Epidermal melanocyte (primary cell): ENCODE results near the gene PLA2R1.

Experiments used
- DNase-seq: peaks from one replicate; pipeline ENCODE4 v3.0.0; 2011; ENCODE audit warnings: low spot score; ENCODE audit not compliant: insufficient read length

Gene PLA2R1

GRCh38 chr2:160033732-160034392 lies 28.6 kb downstream of the PLA2R1 start:
- no peak for DNase-seq

GRCh38 chr2:160029270-160029628 lies 33.2 kb downstream of the PLA2R1 start:
- DNase-seq = no peak

DNA sequence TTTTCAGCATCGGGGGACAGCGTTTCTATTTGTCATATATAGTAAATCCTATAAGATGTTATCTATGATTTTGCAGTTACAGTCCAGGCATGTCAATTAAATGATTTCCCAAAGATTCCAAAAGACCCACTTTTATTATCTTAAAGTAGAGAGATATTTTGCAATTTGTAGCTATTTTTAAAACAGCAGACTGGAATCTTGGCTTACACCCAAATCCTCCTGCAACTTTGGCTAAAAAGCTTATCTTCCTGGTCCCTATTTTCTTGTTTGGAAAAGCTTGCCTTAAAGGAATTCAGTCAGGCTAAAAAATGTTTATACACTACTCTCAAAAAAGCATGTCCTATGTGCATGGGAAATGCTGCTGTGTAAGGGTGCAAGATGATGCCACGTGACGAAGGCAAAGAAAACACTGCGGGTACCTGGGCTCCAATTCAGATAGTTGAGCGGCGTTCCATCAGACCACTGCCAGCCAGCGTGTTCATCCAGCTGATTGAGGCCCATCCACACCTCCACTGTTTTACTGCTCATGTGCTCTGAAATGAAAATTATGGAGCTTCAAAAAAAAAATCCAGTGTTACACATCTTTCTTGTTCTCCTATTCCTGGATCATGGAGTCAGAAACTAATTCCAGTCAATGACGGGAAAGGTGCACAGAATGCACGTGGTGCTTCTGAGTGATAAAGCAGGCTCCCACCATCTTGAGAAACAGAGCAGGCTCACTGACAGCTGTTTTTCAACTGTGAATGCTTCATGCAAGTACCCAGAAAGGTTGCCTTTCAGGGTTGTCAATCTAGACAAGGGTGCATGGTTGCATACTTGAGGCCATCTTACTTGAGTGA lies 33.8 kb downstream of the PLA2R1 start:
- DNase-seq = no peak

GRCh38 chr2:160022162-160022561 lies 40.3 kb downstream of the PLA2R1 start:
- DNase-seq = no peak

GRCh38 chr2:160019374-160020090 lies 42.9 kb downstream of the PLA2R1 start:
- no peak for DNase-seq

DNA sequence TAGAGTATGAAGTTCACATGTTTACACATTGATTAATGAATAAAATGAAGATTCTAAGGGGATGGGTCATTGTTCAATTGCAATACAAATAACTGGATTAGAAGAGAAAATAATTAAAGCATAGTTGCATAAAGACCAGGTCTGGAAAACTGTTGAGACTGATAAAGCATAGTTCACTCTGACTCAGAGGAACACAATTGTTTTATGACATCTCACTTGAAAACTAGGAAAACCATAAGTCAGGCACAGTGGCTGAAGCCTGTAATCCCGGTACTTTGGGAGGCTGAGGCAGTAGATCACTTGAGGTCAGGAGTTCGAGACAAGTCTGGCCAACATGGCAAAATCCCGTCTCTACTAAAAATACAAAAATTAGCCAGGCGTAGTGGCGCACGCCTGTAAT lies 46.7 kb downstream of the PLA2R1 start:
- no peak for DNase-seq

- DNase-seq = no peak
These were observed 48.2 kb downstream of the PLA2R1 start for GRCh38 chr2:160014227-160014626.

DNA sequence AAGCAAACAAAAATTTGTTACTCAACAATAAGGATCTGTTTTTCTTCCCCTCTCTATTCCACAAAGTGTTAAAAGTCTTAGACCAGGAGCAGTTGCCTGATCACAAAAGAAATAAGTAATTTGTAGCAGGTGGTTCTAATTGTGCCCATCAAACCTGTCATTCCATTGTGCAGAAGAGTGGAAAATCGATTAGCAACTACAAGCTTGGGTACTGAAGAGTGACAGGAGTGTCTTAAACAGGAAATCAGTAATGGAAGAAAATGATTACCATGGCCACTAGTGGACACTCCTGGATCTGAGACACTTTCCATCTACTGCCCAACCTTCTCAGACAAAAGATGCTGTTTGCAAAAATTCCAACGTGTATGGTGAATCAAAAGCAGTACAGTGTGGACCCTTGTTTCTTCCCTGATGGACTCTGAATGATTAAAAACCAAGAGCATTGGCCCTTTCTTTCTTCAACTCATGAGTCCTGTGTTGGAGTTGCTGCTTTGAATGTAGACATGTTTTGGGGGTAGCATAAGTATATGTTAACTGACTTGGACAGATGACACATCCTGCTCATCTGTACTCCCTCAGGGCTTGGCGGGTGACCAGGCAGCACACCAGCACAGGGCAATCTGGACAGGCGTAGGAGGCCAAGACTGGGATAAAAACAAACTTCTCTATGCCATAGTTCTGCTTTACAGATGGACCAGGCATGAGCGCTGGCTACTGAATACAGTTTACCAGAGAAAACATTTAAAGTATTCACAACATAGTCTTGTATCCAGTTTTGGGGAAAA lies 51.9 kb downstream of the PLA2R1 start:
- no peak for DNase-seq

DNA sequence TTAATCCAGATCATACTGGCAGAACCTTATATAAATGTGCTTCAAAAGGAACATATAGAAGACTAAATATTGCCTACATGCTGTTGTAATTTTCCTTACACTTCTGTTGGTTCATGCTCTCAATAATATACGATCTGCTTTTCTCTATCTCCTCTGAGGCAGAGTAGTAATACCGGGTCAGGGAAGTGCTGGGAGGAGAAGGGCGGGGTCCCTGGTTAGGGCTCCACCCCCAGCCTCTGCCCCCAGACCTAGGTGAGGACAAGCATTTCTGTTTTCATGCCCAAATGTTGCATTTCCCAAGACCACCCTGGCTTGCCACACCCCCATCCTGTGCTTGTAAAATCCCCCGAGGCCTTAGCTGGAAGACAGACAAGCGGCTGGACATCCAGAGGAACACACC lies 55.3 kb downstream of the PLA2R1 start:
- DNase-seq = no peak

- no peak for DNase-seq
These were observed 55.9 kb downstream of the PLA2R1 start for GRCh38 chr2:160006475-160006874.

DNA sequence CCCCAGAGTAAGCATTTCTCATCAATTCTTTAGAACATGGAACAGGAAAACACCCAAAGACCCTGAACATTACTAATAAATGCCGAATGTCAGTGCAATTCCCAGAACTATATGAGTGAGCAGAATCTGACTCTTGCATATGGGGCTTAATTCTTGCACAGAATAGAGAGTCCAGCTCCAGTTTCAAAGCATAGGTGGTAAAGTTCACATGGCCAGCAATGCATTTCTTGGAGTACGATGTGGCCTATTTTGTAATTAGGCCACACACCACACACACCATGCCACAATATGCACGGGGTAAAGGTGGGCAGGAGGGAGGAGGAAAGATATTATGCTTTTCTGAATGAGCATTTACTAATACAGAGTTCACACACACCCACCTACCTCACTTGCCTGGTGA lies 56.5 kb downstream of the PLA2R1 start:
- DNase-seq = no peak

- DNase-seq = no peak
These were observed 56.9 kb downstream of the PLA2R1 start for GRCh38 chr2:160005476-160005875.

- DNase-seq = no peak
These were observed 63.5 kb downstream of the PLA2R1 start for GRCh38 chr2:159998961-159999360.

DNA sequence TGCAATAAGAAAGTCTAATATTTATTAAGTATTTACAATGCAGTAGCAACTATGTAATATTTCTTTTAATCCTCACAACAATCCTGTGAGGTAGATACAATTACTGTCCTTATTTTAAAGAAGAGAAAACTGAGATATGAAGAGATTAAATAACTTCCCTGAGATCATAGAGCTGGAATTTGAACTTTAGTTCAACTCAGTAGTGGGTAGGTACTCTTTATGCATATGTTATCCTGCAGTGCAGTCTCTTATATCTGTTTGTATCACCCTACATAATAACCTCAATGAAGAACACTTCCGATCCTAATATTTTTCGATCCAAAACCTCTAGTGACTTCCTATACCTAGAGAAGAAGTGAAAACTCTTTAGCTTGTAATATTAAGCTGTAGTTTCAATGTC lies 64.2 kb downstream of the PLA2R1 start:
- DNase-seq = no peak

GRCh38 chr2:159996792-159997546 lies 65.4 kb downstream of the PLA2R1 start:
- DNase-seq = no peak

GRCh38 chr2:159995038-159995437 lies 67.4 kb downstream of the PLA2R1 start:
- no peak for DNase-seq

DNA sequence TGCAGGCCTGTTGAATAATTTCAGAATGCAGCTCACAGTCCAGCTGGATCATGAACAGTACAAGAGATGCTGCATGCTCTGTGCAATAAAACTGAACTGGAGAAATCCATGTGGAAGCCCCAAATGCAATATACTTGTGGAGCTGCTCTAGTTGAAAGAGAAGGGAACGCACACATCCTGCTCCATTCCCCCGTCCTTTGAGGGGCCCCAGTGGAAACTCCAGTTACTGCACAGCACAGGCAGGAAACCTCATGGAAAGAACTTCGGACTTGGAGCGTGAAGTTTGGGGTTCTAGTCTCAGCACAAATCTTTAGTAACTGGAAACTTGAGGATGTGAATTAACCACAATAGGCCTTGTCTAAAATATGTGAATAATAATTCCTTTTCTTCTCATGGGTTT lies 73.2 kb downstream of the PLA2R1 start:
- DNase-seq = no peak

DNA sequence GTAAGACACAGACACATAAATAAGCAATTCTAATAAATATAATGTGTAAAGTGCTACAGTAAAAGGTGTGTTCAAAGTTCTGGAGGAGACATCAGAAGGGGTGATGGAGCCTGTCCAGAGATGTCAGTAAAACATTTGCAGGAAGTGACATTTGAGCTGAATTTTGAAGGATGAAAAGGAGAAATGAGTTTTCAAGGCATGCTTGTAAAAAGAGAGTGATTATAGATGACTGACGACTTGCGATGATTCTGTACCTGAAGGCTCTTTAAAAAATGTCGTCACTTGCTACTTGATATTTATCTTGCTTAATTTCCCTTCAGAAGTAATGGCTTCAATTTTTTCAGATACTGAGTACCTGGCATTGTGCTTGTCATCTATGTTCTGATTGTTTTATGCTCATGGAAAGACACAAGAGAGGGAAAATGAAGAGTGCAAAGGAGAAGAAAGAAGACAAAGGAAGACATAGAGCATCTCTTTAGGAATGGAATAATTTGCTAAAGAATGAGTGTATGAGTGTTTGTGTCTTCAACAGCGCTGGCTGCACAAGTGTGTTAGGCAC lies 73.9 kb downstream of the PLA2R1 start:
- DNase-seq = no peak

- DNase-seq = no peak
These were observed 75.2 kb downstream of the PLA2R1 start for GRCh38 chr2:159987181-159987580.

GRCh38 chr2:159985656-159986055 lies 76.8 kb downstream of the PLA2R1 start:
- DNase-seq = no peak

DNA sequence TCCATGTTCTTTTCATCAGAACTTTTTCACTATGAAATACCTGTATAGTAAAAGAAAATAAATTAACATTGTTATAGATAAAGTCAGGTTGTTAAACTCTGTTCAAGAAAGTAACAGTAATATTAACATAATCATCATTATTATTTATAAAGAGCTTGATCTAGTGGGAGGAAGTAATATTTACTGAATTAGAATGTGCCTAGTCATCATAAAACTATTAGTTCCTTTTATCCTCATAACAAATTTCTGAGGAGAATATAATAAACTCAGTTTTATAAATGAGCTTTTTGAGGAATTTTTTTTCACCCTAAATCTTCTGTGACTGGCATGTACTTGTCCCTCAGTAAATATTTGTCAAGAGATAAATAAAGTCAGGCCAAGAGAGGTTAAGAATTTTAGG lies 78.4 kb downstream of the PLA2R1 start:
- DNase-seq = no peak
